ENCODE data around the gene ANP32B. TPM values are rescaled to one million over a fixed set of nuclear protein-coding genes. Genes with fewer than 3 reads are reported as not detected.

Gene ANP32B
- total RNA-seq, 1 donor from 2014 or later, result 98.5 TPM

DNA sequence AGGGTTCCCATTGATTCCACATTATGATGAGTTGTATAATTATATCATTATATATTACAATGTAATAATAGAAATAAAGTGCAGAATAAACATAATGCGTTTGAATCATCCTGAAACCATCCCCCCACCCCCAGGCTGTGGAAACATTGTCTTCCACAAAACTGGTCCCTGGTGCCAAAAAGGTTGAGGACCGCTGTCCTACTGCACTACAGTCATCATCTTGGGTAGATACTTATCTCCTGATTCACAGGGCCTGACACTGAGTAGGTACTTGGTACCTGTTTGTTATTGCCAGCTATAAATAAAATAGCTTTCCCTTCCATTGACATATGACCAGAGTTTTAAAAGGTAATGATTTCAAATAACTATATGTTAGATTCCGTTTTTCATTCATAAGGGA, 25.6 kb downstream of the ANP32B start:
- Histone ChIP-seq H4K20me1 (ENCODE audit: insufficient read depth, low read length) (peaks cover 43% of the 10 kb centered on the region), H3K27me3 (ENCODE audit: insufficient read depth, low read length) (no peaks in the 10 kb centered on the region), H2AFZ (ENCODE audit: low read depth, low read length) (no peak overlapping the region), H3K9ac (ENCODE audit: low read length) (no peak overlapping the region), H3K4me2 (ENCODE audit: low read length) (no peak overlapping the region), H3K36me3 (ENCODE audit: insufficient read depth, low read length) (peaks cover 39% of the 10 kb centered on the region), H3K27ac (ENCODE audit: low read depth, low read length) (no peak overlapping the region), H3K9me3 (ENCODE audit: insufficient read depth, low read depth, low read length) (no peaks in the 10 kb centered on the region), H3K4me1 (ENCODE audit: insufficient read depth, low read length) (peaks cover 12% of the 10 kb centered on the region), H3K4me3 (ENCODE audit: insufficient read depth, low read depth, low read length) (no peak overlapping the region), H3K79me2 (ENCODE audit: insufficient read depth, low read length) (peaks cover 40% of the 10 kb centered on the region)
- Mint-ChIP-seq H3K27ac (ENCODE audit: unreplicated experiment) (no peak overlapping the region), H3K9me3 (ENCODE audit: unreplicated experiment) (no peaks in the 10 kb centered on the region), H3K36me3 (ENCODE audit: low read depth, unreplicated experiment) (peaks cover 26% of the 10 kb centered on the region), H3K4me3 (ENCODE audit: unreplicated experiment) (no peak overlapping the region), H3K4me1 (ENCODE audit: low read depth, unreplicated experiment) (peaks cover 7% of the 10 kb centered on the region), H3K27me3 (ENCODE audit: low read depth, unreplicated experiment) (no peaks in the 10 kb centered on the region)
- no peak for TF ChIP-seq EZH2 (IDR thresholded peaks at IDR 0.05; ENCODE audit: insufficient read depth, low read length)
- TF ChIP-seq CTCF (IDR thresholded peaks at IDR 0.05; ENCODE audit: insufficient read depth, low read depth, low read length), result no peak
- DNase-seq (ENCODE audit: low read depth) (no peak), FAIRE-seq (no peak)

GRCh38 chr9:98009437-98009836, 26.3 kb downstream of the ANP32B start:
- Histone ChIP-seq H3K9ac (ENCODE audit: low read length) (no peak overlapping the region), H3K4me3 (ENCODE audit: insufficient read depth, low read depth, low read length) (no peak overlapping the region), H3K79me2 (ENCODE audit: insufficient read depth, low read length) (peaks cover 37% of the 10 kb centered on the region), H3K27ac (ENCODE audit: low read depth, low read length) (no peak overlapping the region), H3K36me3 (ENCODE audit: insufficient read depth, low read length) (peaks cover 42% of the 10 kb centered on the region), H3K4me1 (ENCODE audit: insufficient read depth, low read length) (peaks cover 12% of the 10 kb centered on the region), H2AFZ (ENCODE audit: low read depth, low read length) (no peak overlapping the region), H3K9me3 (ENCODE audit: insufficient read depth, low read depth, low read length) (no peaks in the 10 kb centered on the region), H3K27me3 (ENCODE audit: insufficient read depth, low read length) (no peaks in the 10 kb centered on the region), H3K4me2 (ENCODE audit: low read length) (no peak overlapping the region), H4K20me1 (ENCODE audit: insufficient read depth, low read length) (peaks cover 38% of the 10 kb centered on the region)
- peaks cover 7% of the 10 kb centered on the region for H3K4me1 Mint-ChIP-seq (ENCODE audit: low read depth, unreplicated experiment)
- no peak for DNase-seq (ENCODE audit: low read depth)
- H3K4me3 Mint-ChIP-seq (ENCODE audit: unreplicated experiment), result no peak overlapping the region
- no peak for TF ChIP-seq CTCF (IDR thresholded peaks at IDR 0.05; ENCODE audit: insufficient read depth, low read depth, low read length)
- TF ChIP-seq EZH2 (IDR thresholded peaks at IDR 0.05; ENCODE audit: insufficient read depth, low read length), result no peak
- peaks cover 29% of the 10 kb centered on the region for H3K36me3 Mint-ChIP-seq (ENCODE audit: low read depth, unreplicated experiment)
- no peak overlapping the region for H3K27ac Mint-ChIP-seq (ENCODE audit: unreplicated experiment)
- FAIRE-seq, result no peak
- H3K27me3 Mint-ChIP-seq (ENCODE audit: low read depth, unreplicated experiment), result no peaks in the 10 kb centered on the region
- no peaks in the 10 kb centered on the region for H3K9me3 Mint-ChIP-seq (ENCODE audit: unreplicated experiment)

- no peaks in the 10 kb centered on the region for H3K27me3 ChIP-seq (ENCODE audit: insufficient read depth, low read length)
- H3K27me3 Mint-ChIP-seq (ENCODE audit: low read depth, unreplicated experiment), result no peaks in the 10 kb centered on the region
- H3K4me3 ChIP-seq (ENCODE audit: insufficient read depth, low read depth, low read length), result no peak overlapping the region
- peaks cover 12% of the 10 kb centered on the region for H3K4me1 ChIP-seq (ENCODE audit: insufficient read depth, low read length)
- H3K79me2 ChIP-seq (ENCODE audit: insufficient read depth, low read length), result peaks cover 32% of the 10 kb centered on the region
- no peak overlapping the region for H3K9ac ChIP-seq (ENCODE audit: low read length)
- H3K27ac ChIP-seq (ENCODE audit: low read depth, low read length), result no peak overlapping the region
- FAIRE-seq, result no peak
- DNase-seq (ENCODE audit: low read depth), result peak; percentile 57
- peaks cover 29% of the 10 kb centered on the region for H3K36me3 Mint-ChIP-seq (ENCODE audit: low read depth, unreplicated experiment)
- H4K20me1 ChIP-seq (ENCODE audit: insufficient read depth, low read length), result peaks cover 35% of the 10 kb centered on the region
- peaks cover 40% of the 10 kb centered on the region for H3K36me3 ChIP-seq (ENCODE audit: insufficient read depth, low read length)
- H3K9me3 ChIP-seq (ENCODE audit: insufficient read depth, low read depth, low read length), result no peaks in the 10 kb centered on the region
- no peak overlapping the region for H3K4me3 Mint-ChIP-seq (ENCODE audit: unreplicated experiment)
- H2AFZ ChIP-seq (ENCODE audit: low read depth, low read length), result no peak overlapping the region
- H3K4me1 Mint-ChIP-seq (ENCODE audit: low read depth, unreplicated experiment), result peaks cover 7% of the 10 kb centered on the region
- TF ChIP-seq CTCF (IDR thresholded peaks at IDR 0.05; ENCODE audit: insufficient read depth, low read depth, low read length) (no peak), EZH2 (IDR thresholded peaks at IDR 0.05; ENCODE audit: insufficient read depth, low read length) (no peak)
- H3K27ac Mint-ChIP-seq (ENCODE audit: unreplicated experiment), result peak overlapping the region; percentile 60
- peak overlapping the region; percentile 0 for H3K4me2 ChIP-seq (ENCODE audit: low read length)
- no peaks in the 10 kb centered on the region for H3K9me3 Mint-ChIP-seq (ENCODE audit: unreplicated experiment)
Measured at GRCh38 chr9:98009936-98010335, 26.8 kb downstream of the ANP32B start.

Data from astrocyte (in vitro differentiated cells and primary cell).